Measurements from ENCODE around the gene PMEPA1. TPM values are rescaled to one million over a fixed set of nuclear protein-coding genes. Genes with fewer than 3 reads are reported as not detected.

The PMEPA1 gene
- total RNA-seq, 4 donors from 2014 or later: 3.3 to 5.5 (median 4.6) TPM

DNA sequence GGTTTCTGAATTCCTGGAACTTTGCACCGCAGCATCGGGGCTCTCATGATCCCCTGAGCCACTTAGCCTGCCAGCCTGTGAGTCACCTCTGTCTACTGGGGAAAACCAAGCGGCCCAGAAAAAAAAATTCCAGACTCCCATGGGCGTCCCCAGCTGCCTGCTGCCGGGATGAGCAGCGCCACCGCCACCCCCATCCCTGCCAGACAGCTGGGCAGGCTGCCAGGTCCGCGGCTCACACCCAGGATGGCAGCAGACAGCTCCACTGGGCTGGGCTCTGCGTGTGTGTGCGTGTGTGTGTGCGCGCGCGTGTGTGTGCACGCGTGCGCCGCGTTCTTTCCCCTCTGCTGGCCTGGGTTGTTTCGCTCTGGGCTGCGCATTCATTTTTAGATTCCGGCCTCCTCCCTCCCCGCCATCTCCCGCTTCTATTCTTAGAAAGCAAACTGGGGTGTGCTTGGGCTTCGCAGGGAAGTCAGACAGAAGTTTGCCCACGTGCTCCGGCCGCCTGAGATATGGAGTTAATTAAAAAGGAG, 38.9 kb upstream of the PMEPA1 start:
- Histone ChIP-seq H3K36me3 (no peaks in the 10 kb centered on the region), H3K27ac (peak overlapping the region in 2 of 4 donors; percentile 6 to 60), H3K4me1 (peaks cover 0 to 22% (median 0%) of the 10 kb centered on the region in 4 donors), H3K9me3 (no peaks in the 10 kb centered on the region), H3K27me3 (no peaks in the 10 kb centered on the region), H3K4me3 (peak overlapping the region; percentile 6 to 39 (median 22))
- peak; percentile 17 to 80 (median 71) for DNase-seq
- TF ChIP-seq POLR2A (IDR thresholded peaks at IDR 0.05): no peak
- TF ChIP-seq, protein P1, sequence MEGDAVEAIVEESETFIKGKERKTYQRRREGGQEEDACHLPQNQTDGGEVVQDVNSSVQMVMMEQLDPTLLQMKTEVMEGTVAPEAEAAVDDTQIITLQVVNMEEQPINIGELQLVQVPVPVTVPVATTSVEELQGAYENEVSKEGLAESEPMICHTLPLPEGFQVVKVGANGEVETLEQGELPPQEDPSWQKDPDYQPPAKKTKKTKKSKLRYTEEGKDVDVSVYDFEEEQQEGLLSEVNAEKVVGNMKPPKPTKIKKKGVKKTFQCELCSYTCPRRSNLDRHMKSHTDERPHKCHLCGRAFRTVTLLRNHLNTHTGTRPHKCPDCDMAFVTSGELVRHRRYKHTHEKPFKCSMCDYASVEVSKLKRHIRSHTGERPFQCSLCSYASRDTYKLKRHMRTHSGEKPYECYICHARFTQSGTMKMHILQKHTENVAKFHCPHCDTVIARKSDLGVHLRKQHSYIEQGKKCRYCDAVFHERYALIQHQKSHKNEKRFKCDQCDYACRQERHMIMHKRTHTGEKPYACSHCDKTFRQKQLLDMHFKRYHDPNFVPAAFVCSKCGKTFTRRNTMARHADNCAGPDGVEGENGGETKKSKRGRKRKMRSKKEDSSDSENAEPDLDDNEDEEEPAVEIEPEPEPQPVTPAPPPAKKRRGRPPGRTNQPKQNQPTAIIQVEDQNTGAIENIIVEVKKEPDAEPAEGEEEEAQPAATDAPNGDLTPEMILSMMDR (IDR thresholded peaks at IDR 0.05): no peak

DNA sequence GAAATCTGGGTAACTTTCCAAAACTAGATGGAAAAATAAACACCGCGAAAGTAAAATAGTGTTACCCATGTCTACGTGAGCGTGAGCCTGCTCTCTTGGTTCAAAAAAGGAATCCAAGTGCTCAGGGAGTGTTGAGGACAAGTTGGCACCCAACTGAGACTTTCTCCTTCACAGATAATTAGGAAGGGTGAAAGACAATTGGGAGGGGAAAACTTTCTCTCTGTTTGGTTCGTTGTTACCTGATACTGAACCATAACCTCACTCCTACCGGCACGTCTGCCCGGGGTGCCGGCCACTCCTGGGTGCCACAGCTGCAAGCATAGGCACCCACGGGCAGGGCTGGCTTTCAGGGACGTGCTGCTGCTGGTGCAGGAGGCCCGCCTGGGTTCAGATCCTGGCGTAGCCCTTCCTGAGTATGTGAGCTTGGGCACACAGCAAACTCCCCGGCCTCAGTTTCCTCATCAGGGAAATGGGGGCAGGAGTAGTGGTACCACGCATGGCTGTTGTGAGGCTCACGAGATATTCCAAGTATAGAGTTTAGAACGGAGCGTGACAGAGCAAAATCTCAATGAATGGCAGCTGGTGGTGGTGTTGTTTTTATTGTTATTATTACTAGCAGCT, 38.2 kb upstream of the PMEPA1 start:
- no peak for TF ChIP-seq POLR2A (IDR thresholded peaks at IDR 0.05)
- Histone ChIP-seq H3K27ac (peak overlapping the region in 2 of 4 donors; percentile 38 to 60), H3K4me1 (peaks cover 0 to 22% (median 0%) of the 10 kb centered on the region in 4 donors), H3K9me3 (no peaks in the 10 kb centered on the region), H3K27me3 (no peaks in the 10 kb centered on the region), H3K36me3 (no peaks in the 10 kb centered on the region), H3K4me3 (no peak overlapping the region)
- no peak for DNase-seq

DNA sequence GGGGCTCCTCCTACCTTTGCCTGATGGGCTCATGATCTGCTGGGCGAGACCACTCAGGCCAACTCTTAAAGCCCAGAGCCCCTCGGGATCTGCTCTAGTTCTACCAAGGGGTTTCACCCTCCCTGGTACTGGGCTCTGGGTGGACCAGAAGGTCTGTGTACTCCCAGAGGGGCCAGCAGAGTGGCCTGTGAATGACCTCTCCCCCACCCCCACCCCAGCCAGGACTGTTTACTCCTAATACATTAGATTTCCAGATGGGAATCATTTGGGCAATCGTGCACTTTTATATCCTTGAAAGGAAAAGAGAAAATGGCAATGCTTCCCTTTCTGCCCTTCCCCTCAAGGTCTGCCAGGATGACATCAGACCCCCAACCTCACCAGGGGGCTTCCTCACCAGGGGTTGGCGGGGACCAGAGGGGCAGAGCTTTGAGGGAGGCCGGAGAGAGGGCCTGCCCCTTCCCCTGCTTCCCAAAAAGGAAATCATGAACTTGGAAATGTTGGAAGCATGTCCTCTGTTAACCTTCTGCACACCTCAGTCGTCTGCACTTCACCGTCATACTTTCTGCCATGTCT, 37.1 kb upstream of the PMEPA1 start:
- DNase-seq: no peak
- H3K27me3 ChIP-seq: no peaks in the 10 kb centered on the region
- no peak overlapping the region for H3K27ac ChIP-seq
- TF ChIP-seq, protein P1 (IDR thresholded peaks at IDR 0.05): no peak
- TF ChIP-seq POLR2A (IDR thresholded peaks at IDR 0.05): no peak
- H3K36me3 ChIP-seq: no peaks in the 10 kb centered on the region
- H3K4me1 ChIP-seq: peaks cover 0 to 22% (median 0%) of the 10 kb centered on the region in 4 donors
- H3K9me3 ChIP-seq: no peaks in the 10 kb centered on the region
- no peak overlapping the region for H3K4me3 ChIP-seq

DNA sequence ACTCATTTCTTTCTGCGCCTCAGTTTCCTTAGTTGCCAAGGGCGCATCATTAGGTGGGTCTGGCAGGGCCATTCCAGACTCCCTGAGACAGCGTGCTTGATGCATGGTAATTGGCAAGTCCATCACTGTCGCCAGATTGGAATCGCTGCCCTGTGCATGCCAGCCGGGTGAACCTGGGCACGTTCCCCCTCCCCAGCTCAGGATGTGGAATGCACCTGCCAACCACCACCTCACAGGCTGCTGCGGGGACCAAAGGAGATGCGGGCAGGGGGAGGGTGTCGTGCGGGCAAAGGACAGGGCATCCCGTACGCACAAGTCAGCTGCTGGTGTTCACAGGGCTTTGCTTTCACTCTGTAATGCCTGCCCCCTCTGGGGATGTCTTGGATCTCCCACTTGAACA, 36.4 kb upstream of the PMEPA1 start:
- Histone ChIP-seq H3K9me3 (no peaks in the 10 kb centered on the region), H3K36me3 (no peaks in the 10 kb centered on the region), H3K27me3 (no peaks in the 10 kb centered on the region), H3K4me3 (no peak overlapping the region), H3K4me1 (peaks cover 0 to 22% (median 0%) of the 10 kb centered on the region in 4 donors), H3K27ac (no peak overlapping the region)
- DNase-seq: no peak
- TF ChIP-seq POLR2A (IDR thresholded peaks at IDR 0.05): no peak
- TF ChIP-seq, protein P1 (IDR thresholded peaks at IDR 0.05): no peak

DNA sequence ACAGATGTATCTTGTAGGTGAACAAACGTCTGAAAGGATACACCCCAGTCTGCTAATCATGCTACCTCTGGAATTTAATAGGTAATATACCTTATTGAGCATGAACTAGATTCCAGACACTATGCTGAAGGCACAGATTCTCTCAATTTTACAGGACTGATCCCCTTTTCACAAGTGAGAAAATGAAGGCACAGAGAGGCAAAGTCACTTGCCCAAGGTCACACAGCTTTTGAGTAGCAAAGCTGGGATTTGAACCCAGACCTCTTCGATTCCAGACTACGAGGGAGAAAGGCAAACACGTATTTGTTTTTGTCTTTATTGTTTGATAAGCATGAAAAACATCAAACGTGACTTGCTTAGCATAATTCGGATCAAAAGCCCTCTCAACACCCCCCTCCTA, 34.4 kb upstream of the PMEPA1 start:
- no peak for DNase-seq
- no peaks in the 10 kb centered on the region for H3K36me3 ChIP-seq
- no peak overlapping the region for H3K4me3 ChIP-seq
- no peaks in the 10 kb centered on the region for H3K27me3 ChIP-seq
- H3K4me1 ChIP-seq: peaks cover 0 to 18% (median 0%) of the 10 kb centered on the region in 4 donors
- H3K9me3 ChIP-seq: no peaks in the 10 kb centered on the region
- no peak overlapping the region for H3K27ac ChIP-seq
- TF ChIP-seq POLR2A (IDR thresholded peaks at IDR 0.05): no peak

DNA sequence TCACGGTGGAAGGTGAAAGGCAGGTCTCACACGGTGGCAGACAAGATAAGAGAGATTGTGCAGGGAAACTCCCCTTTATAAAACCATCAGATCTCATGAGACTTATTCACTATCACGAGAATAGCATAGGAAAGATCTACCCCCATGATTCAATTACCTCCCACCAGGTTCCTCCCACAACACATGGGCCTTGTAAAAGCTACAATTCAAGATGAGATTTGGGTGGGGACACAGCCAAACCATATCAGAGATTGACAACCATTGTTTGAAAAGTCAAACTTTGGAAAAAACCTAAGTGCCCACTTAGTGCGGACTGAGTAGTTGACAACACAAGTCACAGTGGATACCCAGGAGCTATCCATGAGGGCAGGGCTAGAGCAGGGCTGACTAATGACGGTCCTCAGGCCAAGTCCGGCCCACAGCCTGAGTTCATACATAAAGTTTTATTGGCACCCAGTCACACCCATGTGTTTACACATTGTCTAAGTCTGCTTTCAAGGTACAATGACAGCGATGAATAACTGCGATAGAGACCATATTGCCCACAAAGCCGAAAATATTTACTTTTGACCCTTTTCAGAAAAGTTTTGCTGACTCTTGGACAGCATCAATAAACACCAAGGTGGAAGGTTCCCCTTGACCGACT, 33.8 kb upstream of the PMEPA1 start:
- DNase-seq: no peak
- H3K36me3 ChIP-seq: no peaks in the 10 kb centered on the region
- H3K4me3 ChIP-seq: no peak overlapping the region
- no peak overlapping the region for H3K27ac ChIP-seq
- TF ChIP-seq, protein P1 (IDR thresholded peaks at IDR 0.05): no peak
- no peak for TF ChIP-seq POLR2A (IDR thresholded peaks at IDR 0.05)
- no peaks in the 10 kb centered on the region for H3K27me3 ChIP-seq
- H3K4me1 ChIP-seq: peaks cover 0 to 12% (median 0%) of the 10 kb centered on the region in 4 donors
- no peaks in the 10 kb centered on the region for H3K9me3 ChIP-seq

All from Peyer's patch (tissue), 4 donors.